H1 (cell line): ENCODE results near the gene SLC7A7. TPM values are rescaled to one million over a fixed set of nuclear protein-coding genes. Genes with fewer than 3 reads are reported as not detected.
A peak's percentile ranks its signal among the peaks of the same experiment; 100 is the strongest.

Source experiments
- ATF2 ChIP-seq: IDR thresholded peaks from 2 replicates; pipeline ENCODE4 v1.6.1; 2012; ENCODE audit warnings: low read length, inconsistent platforms
- BACH1 ChIP-seq: IDR thresholded peaks from 2 replicates; pipeline ENCODE4 v1.6.1; 2012; ENCODE audit warnings: low read length, improper control_type of control experiment
- CHD7 ChIP-seq: fragments of 300-600 bp; sonication (generic); IDR thresholded peaks from 2 replicates; pipeline ENCODE4 v1.7.1; 2012; ENCODE audit warnings: low read length, moderate library complexity, mild to moderate bottlenecking, inconsistent platforms; ENCODE audit not compliant: insufficient replicate concordance
- GABPA ChIP-seq: IDR thresholded peaks from 2 replicates; pipeline ENCODE4 v1.6.1; 2011; ENCODE audit warnings: mild to moderate bottlenecking, low read length, moderate library complexity, borderline replicate concordance; ENCODE audit not compliant: insufficient read depth
- KDM5A ChIP-seq: fragments of 200-600 bp; IDR thresholded peaks from 2 replicates; pipeline ENCODE4 v1.7.1; 2012; ENCODE audit warnings: mild to moderate bottlenecking, low read length, inconsistent platforms, mixed read lengths
- POLR2AphosphoS5 ChIP-seq: IDR thresholded peaks from 2 replicates; pipeline ENCODE4 v1.6.1; 2011; ENCODE audit warnings: low read depth, low read length
- polyA plus RNA-seq, 7 experiments: library from polyadenylated mRNA; depleted of rRNA in 3 of 7; stranded (reverse) in 5 of 7; unstranded in 2 of 7; fragments of >200 nt in 5 of 7; fragments of 200-250 nt in 2 of 7; gene quantifications; 1 replicate in 5 of 7; 2 replicates in 1 of 7; 4 replicates in 1 of 7; pipeline versions ENCODE4 v1.2.1 to v1.2.3, GENCODE V29; 2011 to 2013; ENCODE audit warnings: missing spikeins in 2 of 7, mixed read lengths in 2 of 7
- total RNA-seq: library from RNA; stranded (reverse); fragmentation: NEBNext Ultra II Directional; extraction: Animal tissue kit (Norgen Biotek cat#: 25700); gene quantifications from 2 replicates; pipeline ENCODE4 v1.2.1, GENCODE V29; 2021
- TF ChIP-seq, protein P1 (sequence below): IDR thresholded peaks from 2 replicates; pipeline ENCODE4 v1.6.1; 2012; ENCODE audit warnings: inconsistent platforms

The SLC7A7 gene
- total and polyA plus RNA-seq, 2 of the 8 experiments (the other 6 are each of a cell fraction or from before 2014, with no cell fraction given) = 5.8 to 14.9 TPM

DNA sequence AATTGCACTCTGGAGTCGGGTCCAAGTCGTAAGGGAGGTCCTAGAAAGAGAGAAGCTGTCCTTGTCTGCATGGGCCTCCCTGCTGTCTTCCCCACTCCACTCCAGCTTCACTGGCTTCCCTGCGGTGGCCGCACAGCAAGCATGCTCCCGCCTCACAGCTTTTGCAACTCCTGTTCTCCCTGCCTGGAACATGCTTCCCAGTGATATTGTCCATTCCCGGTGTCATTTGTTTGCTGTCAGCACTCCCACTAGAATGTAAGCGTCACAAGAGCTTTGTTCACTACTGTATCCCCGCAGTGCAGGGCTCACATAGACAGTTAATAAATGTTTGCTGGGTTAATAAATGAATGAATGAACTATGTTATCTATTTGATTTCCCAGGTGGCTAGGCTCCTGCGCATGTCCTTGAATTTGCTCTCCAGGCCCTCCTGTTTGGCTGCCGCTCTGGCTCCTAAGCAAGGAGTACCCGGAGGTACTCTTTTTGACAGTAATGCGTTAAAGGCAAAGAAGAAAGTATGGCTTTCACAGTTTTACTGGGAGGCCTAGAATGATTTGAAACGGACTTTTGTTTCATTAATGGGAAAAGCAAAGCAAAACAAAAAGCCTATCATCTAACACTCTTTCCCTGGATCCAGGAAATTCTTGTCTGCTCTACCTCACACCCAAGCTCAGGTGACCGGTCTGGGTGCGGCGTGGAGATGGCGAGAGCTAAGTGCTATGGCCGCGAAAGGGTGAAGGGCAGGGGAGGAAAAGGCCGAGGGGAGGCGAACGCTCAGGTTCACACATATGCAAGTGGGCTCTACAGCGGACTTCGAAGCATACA lies 6.2 kb upstream of the SLC7A7 start (continued):
- TF ChIP-seq CHD7 (no peak), ATF2 (no peak), BACH1 (no peak), GABPA (no peak), KDM5A (no peak), POLR2AphosphoS5 (no peak)
- TF ChIP-seq, protein P1, sequence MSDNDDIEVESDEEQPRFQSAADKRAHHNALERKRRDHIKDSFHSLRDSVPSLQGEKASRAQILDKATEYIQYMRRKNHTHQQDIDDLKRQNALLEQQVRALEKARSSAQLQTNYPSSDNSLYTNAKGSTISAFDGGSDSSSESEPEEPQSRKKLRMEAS = peak; percentile 59; the same call in 1 of the 2 replicates
